Type B pancreatic cell (in vitro differentiated cells): Measurements from ENCODE around the gene DLGAP3. TPM values are rescaled to one million over a fixed set of nuclear protein-coding genes. Genes with fewer than 3 reads are reported as not detected.

Source experiments
- DNase-seq: peaks from one replicate; pipeline ENCODE4 v3.0.0; 2021; ENCODE audit warnings: mixed read lengths; ENCODE audit not compliant: unreplicated experiment; ENCODE audit errors: extremely low spot score
- H3K27ac Mint-ChIP-seq: 2 replicates; pipeline ENCODE4 v1.8.0; 2021; ENCODE audit warnings: mild to moderate bottlenecking, mixed read lengths
- H3K27me3 Mint-ChIP-seq: 2 replicates; pipeline ENCODE4 v1.8.0; 2021; ENCODE audit warnings: mixed read lengths
- H3K36me3 Mint-ChIP-seq: 2 replicates; pipeline ENCODE4 v1.8.0; 2021; ENCODE audit warnings: mixed read lengths
- H3K4me1 Mint-ChIP-seq: one replicate; pipeline ENCODE4 v1.8.0; 2021; ENCODE audit warnings: mixed read lengths; ENCODE audit not compliant: unreplicated experiment
- H3K4me3 Mint-ChIP-seq: 2 replicates; pipeline ENCODE4 v1.8.0; 2021; ENCODE audit warnings: mild to moderate bottlenecking, mixed read lengths
- H3K9me3 Mint-ChIP-seq: 2 replicates; pipeline ENCODE4 v1.8.0; 2021; ENCODE audit warnings: mixed read lengths
- CTCF ChIP-seq: fragments of 200-600 bp; sonication (generic); conservative IDR thresholded peaks from 2 replicates; pipeline ENCODE4 v1.5.0; 2021; ENCODE audit warnings: antibody characterized with exemption, mild to moderate bottlenecking
- total RNA-seq: library from RNA; stranded (reverse); gene quantifications from 2 replicates; pipeline ENCODE4 v1.2.1, GENCODE V29; 2021; ENCODE audit warnings: low replicate concordance

DLGAP3 gene
- total RNA-seq, 1 donor from 2014 or later = 1.0 TPM

GRCh38 chr1:34839526-34840305, 89.7 kb downstream of the DLGAP3 start:
- H3K4me1 Mint-ChIP-seq = peaks cover 18% of the 10 kb centered on the region
- no peak for TF ChIP-seq CTCF
- H3K27me3 Mint-ChIP-seq = no peaks in the 10 kb centered on the region
- no peaks in the 10 kb centered on the region for H3K36me3 Mint-ChIP-seq
- no peak overlapping the region for H3K27ac Mint-ChIP-seq
- no peak for DNase-seq
- H3K9me3 Mint-ChIP-seq = no peaks in the 10 kb centered on the region
- H3K4me3 Mint-ChIP-seq = no peak overlapping the region

- DNase-seq = no peak
- Mint-ChIP-seq H3K27ac (no peak overlapping the region), H3K27me3 (no peaks in the 10 kb centered on the region)
Measured at GRCh38 chr1:34833711-34834110, 95.7 kb downstream of the DLGAP3 start.

GRCh38 chr1:34831721-34832246, 97.7 kb downstream of the DLGAP3 start:
- H3K9me3 Mint-ChIP-seq = no peaks in the 10 kb centered on the region
- peaks cover 4% of the 10 kb centered on the region for H3K27me3 Mint-ChIP-seq
- DNase-seq = no peak
- no peak for TF ChIP-seq CTCF
- no peak overlapping the region for H3K27ac Mint-ChIP-seq
- H3K4me1 Mint-ChIP-seq = peaks cover 18% of the 10 kb centered on the region
- no peak overlapping the region for H3K4me3 Mint-ChIP-seq
- H3K36me3 Mint-ChIP-seq = no peaks in the 10 kb centered on the region

More at GRCh38 chr1:34833711-34834110, 95.7 kb downstream of the DLGAP3 start:
- Mint-ChIP-seq H3K4me3 (no peak overlapping the region), H3K9me3 (no peaks in the 10 kb centered on the region), H3K36me3 (no peaks in the 10 kb centered on the region), H3K4me1 (peaks cover 12% of the 10 kb centered on the region)
- TF ChIP-seq CTCF = no peak

GRCh38 chr1:34829250-34829649, 100.2 kb downstream of the DLGAP3 start:
- DNase-seq = no peak
- peaks cover 4% of the 10 kb centered on the region for H3K27me3 Mint-ChIP-seq
- H3K9me3 Mint-ChIP-seq = no peaks in the 10 kb centered on the region
- TF ChIP-seq CTCF = no peak
- H3K4me3 Mint-ChIP-seq = no peak overlapping the region
- H3K36me3 Mint-ChIP-seq = no peaks in the 10 kb centered on the region
- H3K4me1 Mint-ChIP-seq = peaks cover 14% of the 10 kb centered on the region
- no peak overlapping the region for H3K27ac Mint-ChIP-seq

GRCh38 chr1:34828611-34829010, 100.8 kb downstream of the DLGAP3 start:
- no peak overlapping the region for H3K27ac Mint-ChIP-seq
- peaks cover 14% of the 10 kb centered on the region for H3K4me1 Mint-ChIP-seq
- no peak overlapping the region for H3K4me3 Mint-ChIP-seq
- no peak for TF ChIP-seq CTCF
- H3K9me3 Mint-ChIP-seq = no peaks in the 10 kb centered on the region
- H3K27me3 Mint-ChIP-seq = peaks cover 4% of the 10 kb centered on the region
- DNase-seq = no peak
- no peaks in the 10 kb centered on the region for H3K36me3 Mint-ChIP-seq
